A673 (cell line): Measurements from ENCODE around the gene ZNF611.

Experiments used
- EZH2 ChIP-seq: fragments of 200-600 bp; sonication (generic); IDR thresholded peaks from 2 replicates; pipeline ENCODE4 v1.6.1; 2017; ENCODE audit warnings: borderline replicate concordance, low read depth, mild to moderate bottlenecking, mixed read lengths, antibody characterized with exemption, low read length; ENCODE audit not compliant: poor library complexity, severe bottlenecking
- TF ChIP-seq, protein P1 (sequence below): fragments of 300-800, 200-600 bp; sonication (generic); conservative IDR thresholded peaks from 2 replicates; pipeline ENCODE4 v1.5.1; 2017; ENCODE audit warnings: low read depth, mild to moderate bottlenecking, antibody characterized with exemption, low read length, moderate library complexity, mixed read lengths

DNA sequence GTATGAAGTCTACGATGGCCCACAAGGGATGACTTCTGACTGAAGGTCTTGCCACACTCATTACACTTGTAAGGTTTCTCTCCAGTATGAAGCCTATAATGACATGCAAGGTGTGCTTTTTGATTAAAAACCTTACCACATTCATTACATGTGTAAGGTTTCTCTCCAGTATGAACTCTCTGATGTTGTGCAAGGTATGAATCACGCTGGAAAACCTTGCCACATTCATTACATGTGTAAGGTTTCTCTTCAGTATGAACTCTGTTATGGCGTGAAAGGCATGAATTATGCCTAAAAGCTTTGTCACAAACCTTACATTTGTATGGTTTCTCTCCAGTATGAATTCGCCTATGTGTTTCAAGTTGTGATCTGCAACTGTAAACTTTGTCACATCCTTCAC lies 81.7 kb downstream of the ZNF611 start:
- TF ChIP-seq, protein P1, sequence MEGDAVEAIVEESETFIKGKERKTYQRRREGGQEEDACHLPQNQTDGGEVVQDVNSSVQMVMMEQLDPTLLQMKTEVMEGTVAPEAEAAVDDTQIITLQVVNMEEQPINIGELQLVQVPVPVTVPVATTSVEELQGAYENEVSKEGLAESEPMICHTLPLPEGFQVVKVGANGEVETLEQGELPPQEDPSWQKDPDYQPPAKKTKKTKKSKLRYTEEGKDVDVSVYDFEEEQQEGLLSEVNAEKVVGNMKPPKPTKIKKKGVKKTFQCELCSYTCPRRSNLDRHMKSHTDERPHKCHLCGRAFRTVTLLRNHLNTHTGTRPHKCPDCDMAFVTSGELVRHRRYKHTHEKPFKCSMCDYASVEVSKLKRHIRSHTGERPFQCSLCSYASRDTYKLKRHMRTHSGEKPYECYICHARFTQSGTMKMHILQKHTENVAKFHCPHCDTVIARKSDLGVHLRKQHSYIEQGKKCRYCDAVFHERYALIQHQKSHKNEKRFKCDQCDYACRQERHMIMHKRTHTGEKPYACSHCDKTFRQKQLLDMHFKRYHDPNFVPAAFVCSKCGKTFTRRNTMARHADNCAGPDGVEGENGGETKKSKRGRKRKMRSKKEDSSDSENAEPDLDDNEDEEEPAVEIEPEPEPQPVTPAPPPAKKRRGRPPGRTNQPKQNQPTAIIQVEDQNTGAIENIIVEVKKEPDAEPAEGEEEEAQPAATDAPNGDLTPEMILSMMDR: no peak
- no peak for TF ChIP-seq EZH2
